Mucosa of descending colon (tissue), 3 donors: ENCODE results near the gene BORCS5. TPM values are rescaled to one million over a fixed set of nuclear protein-coding genes. Genes with fewer than 3 reads are reported as not detected.
A peak's percentile ranks its signal among the peaks of the same experiment; 100 is the strongest.

ENCODE experiments used
- ATAC-seq: fragments of 200-7000 bp; cut with Tn5 transposase; one replicate; pipeline ENCODE4 v1.9.1; 2020; ENCODE audit warnings: mild to moderate bottlenecking, moderate library complexity
- DNase-seq, 3 donors: peaks; one replicate each; pipeline ENCODE4 v3.0.0-alpha.2; 2020
- H3K36me3 ChIP-seq: fragments of 200-600 bp; one replicate; pipeline ENCODE4 v1.8.0; 2021; ENCODE audit warnings: low read depth, mild to moderate bottlenecking
- H3K4me1 ChIP-seq: fragments of 200-600 bp; one replicate; pipeline ENCODE4 v1.8.0; 2021; ENCODE audit warnings: low read depth, mild to moderate bottlenecking
- H3K4me3 ChIP-seq: fragments of 200-600 bp; one replicate; pipeline ENCODE4 v1.8.0; 2021; ENCODE audit warnings: mild to moderate bottlenecking
- H3K9me3 ChIP-seq: fragments of 200-600 bp; one replicate; pipeline ENCODE4 v1.8.0; 2021; ENCODE audit warnings: mild to moderate bottlenecking
- CTCF ChIP-seq: fragments of 200-600 bp; IDR thresholded peaks from one replicate; pipeline ENCODE4 v1.8.0; 2022; ENCODE audit warnings: antibody characterized with exemption, mild to moderate bottlenecking
- intact Hi-C, 2 donors: fragments of 100-400 bp; cut with DNase I in 1 of 2; cut with micrococcal nuclease in 1 of 2; formaldehyde crosslinking; loops; one replicate each; pipeline versions ENCODE4 v1.11.0 to v1.11.1; 2022; cut with DNase I, micrococcal nuclease
- total RNA-seq, 3 donors: library from RNA; stranded (reverse); fragmentation: NEBNext Ultra II Directional in 2 of 3; extraction: Animal tissue kit (Norgen Biotek cat#: 25700) in 2 of 3; gene quantifications; one replicate each; pipeline versions ENCODE4 v1.2.1 to v1.2.4, GENCODE V29; 2021 to 2023
- donor health status: DM: no; HTN: no; CAD: no; lungs with moderate emphysema.
- donor health status: DM: no; HTN: no; CAD: no.
- donor health status: DM: no; HTN: yes; CAD: no.

Gene BORCS5
- total RNA-seq, 3 donors from 2014 or later, result 12.1 to 18.1 (median 15.0) TPM

- TF ChIP-seq CTCF, result no peak
- Histone ChIP-seq H3K4me1 (peaks cover 17% of the 10 kb centered on the region), H3K4me3 (no peak overlapping the region), H3K36me3 (no peaks in the 10 kb centered on the region), H3K9me3 (no peaks in the 10 kb centered on the region)
- DNase-seq (no peak), ATAC-seq (no peak)
- intact Hi-C loops, result loop anchor here in 1 of 2 donors (10.0 kb wide), 1 partner anchor 229 kb away; no protein-coding TSS in a partner anchor
These were observed 33.3 kb upstream of the BORCS5 start for GRCh38 chr12:12323591-12323990.

GRCh38 chr12:12326262-12326661 lies 30.6 kb upstream of the BORCS5 start:
- ATAC-seq (no peak), DNase-seq (no peak)
- no peak for TF ChIP-seq CTCF
- Histone ChIP-seq H3K4me1 (peaks cover 4% of the 10 kb centered on the region), H3K9me3 (no peaks in the 10 kb centered on the region), H3K4me3 (no peak overlapping the region), H3K36me3 (no peaks in the 10 kb centered on the region)
- intact Hi-C loops, result loop anchor here in 1 of 2 donors (10.0 kb wide), 1 partner anchor 231 kb away; no protein-coding TSS in a partner anchor

GRCh38 chr12:12327802-12328201 lies 29.1 kb upstream of the BORCS5 start:
- H3K9me3 ChIP-seq, result no peaks in the 10 kb centered on the region
- H3K4me1 ChIP-seq, result peaks cover 13% of the 10 kb centered on the region
- no peaks in the 10 kb centered on the region for H3K36me3 ChIP-seq
- intact Hi-C loops, result loop anchor here in 1 of 2 donors (10.0 kb wide), 1 partner anchor 233 kb away; no protein-coding TSS in a partner anchor
- ATAC-seq (peak; percentile 77), DNase-seq (peak in 1 of 3 donors; percentile 69)
- peak; percentile 18 for TF ChIP-seq CTCF
- H3K4me3 ChIP-seq, result no peak overlapping the region

- no peak for TF ChIP-seq CTCF
- Histone ChIP-seq H3K9me3 (no peaks in the 10 kb centered on the region), H3K4me1 (peaks cover 22% of the 10 kb centered on the region), H3K36me3 (no peaks in the 10 kb centered on the region), H3K4me3 (no peak overlapping the region)
- intact Hi-C loops, result no loop called here
- ATAC-seq (no peak), DNase-seq (no peak)
These were observed 25.6 kb upstream of the BORCS5 start for GRCh38 chr12:12331244-12331771.

- DNase-seq, result peak in 1 of 3 donors; percentile 61
- intact Hi-C loops, result no loop called here
- Histone ChIP-seq H3K9me3 (no peaks in the 10 kb centered on the region), H3K4me1 (peaks cover 22% of the 10 kb centered on the region), H3K36me3 (no peaks in the 10 kb centered on the region), H3K4me3 (no peak overlapping the region)
- TF ChIP-seq CTCF, result no peak
- peak; percentile 66 for ATAC-seq
These were observed 25.0 kb upstream of the BORCS5 start for GRCh38 chr12:12331896-12332295.
